Esophagus muscularis mucosa (tissue), 4 donors: ENCODE measurements around the gene BCL2L11. TPM values are rescaled to one million over a fixed set of nuclear protein-coding genes. Genes with fewer than 3 reads are reported as not detected.

Source experiments
- DNase-seq: peaks from one replicate; pipeline ENCODE4 v3.0.0-alpha.2; 2017; ENCODE audit errors: extremely low spot score
- H3K27ac ChIP-seq, 4 donors: fragments of 200-600 bp; sonication (generic); replicated peaks in 1 of 4; 1 replicate in 3 of 4; 2 replicates in 1 of 4; pipeline ENCODE4 v1.5.1; 2016 to 2019; ENCODE audit warnings: mild to moderate bottlenecking in 1 of 4
- H3K27me3 ChIP-seq, 4 donors: fragments of 200-600 bp; sonication (generic); one replicate each; pipeline versions ENCODE4 v1.5.1 to v1.6.0; 2016 to 2019
- H3K36me3 ChIP-seq, 4 donors: fragments of 200-600 bp; sonication (generic); one replicate each; pipeline ENCODE4 v1.5.1; 2016 to 2019
- H3K4me1 ChIP-seq, 4 donors: fragments of 200-600 bp; sonication (generic); one replicate each; pipeline ENCODE4 v1.5.1; 2016 to 2019
- H3K4me3 ChIP-seq, 4 donors: fragments of 200-600 bp; sonication (generic); 1 replicate in 2 of 4; 2 replicates in 2 of 4; pipeline ENCODE4 v1.5.1; 2016 to 2019; ENCODE audit warnings: mild to moderate bottlenecking in 4 of 4, moderate library complexity in 1 of 4
- H3K9me3 ChIP-seq, 4 donors: fragments of 200-600 bp; sonication (generic); 1 replicate in 3 of 4; 2 replicates in 1 of 4; pipeline ENCODE4 v1.5.1; 2016 to 2019
- EP300 ChIP-seq: sonication (generic); formaldehyde crosslinking; IDR thresholded peaks from one replicate; pipeline ENCODE4 v1.6.1; 2017; ENCODE audit warnings: antibody characterized with exemption
- POLR2A ChIP-seq: fragments of 450-650 bp; IDR thresholded peaks from one replicate; pipeline ENCODE4 v1.6.1; 2017; ENCODE audit warnings: antibody characterized with exemption, moderate library complexity, mild to moderate bottlenecking, low read depth
- POLR2AphosphoS5 ChIP-seq, 2 donors: sonication (generic); formaldehyde crosslinking; IDR thresholded peaks; one replicate each; pipeline ENCODE4 v1.6.1; 2017; ENCODE audit warnings: antibody characterized with exemption in 2 of 2
- WGBS: methylation state at CpG from one replicate; pipeline ENCODE4 v1.1.5; 2018; 5-methylcytosine and 5-hydroxymethylcytosine counted together
- intact Hi-C: fragments of 100-400 bp; cut with DNase I; formaldehyde crosslinking; loops from one replicate; pipeline ENCODE4 v1.15.1; 2023
- total RNA-seq, 4 donors: library from RNA; depleted of rRNA; stranded (reverse); fragments of >200 nt; gene quantifications; one replicate each; pipeline versions ENCODE4 v1.1.0 to v1.2.1, GENCODE V29; 2016
- TF ChIP-seq, protein P1 (sequence below), 3 experiments: fragments of 200-600 bp in 2 of 3; fragments of 450-650 bp in 1 of 3; sonication (generic) in 2 of 3; IDR thresholded peaks; one replicate each; pipeline ENCODE4 v1.5.1; 2017 to 2019; ENCODE audit warnings: antibody characterized with exemption in 3 of 3, mild to moderate bottlenecking in 2 of 3, moderate library complexity in 1 of 3

BCL2L11 gene
- total RNA-seq, 4 donors from 2014 or later, result 8.9 to 16.6 (median 13.0) TPM

DNA sequence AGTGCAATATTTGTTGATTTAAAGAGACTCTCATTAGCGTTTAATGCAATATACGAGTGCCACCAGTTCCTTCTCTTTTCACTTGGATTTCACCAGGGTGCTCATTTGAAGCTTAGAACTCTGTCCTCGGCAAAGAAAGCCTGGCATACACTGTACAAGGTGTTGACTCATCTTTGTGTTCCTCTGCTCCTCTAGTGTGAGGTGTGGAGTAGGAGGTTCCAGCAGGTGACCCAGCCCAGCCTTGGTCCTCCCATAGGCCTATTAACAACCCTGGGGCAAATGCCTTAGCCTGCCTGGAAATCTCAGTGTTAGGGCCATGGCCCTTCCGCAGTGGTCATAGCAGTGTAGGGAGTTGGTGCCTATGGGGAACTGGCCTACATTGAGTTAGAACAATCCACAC is 20.1 kb downstream of the BCL2L11 start:
- no peak for DNase-seq
- H3K27ac ChIP-seq, result no peak overlapping the region
- intact Hi-C loops, result no loop called here
- H3K27me3 ChIP-seq, result no peaks in the 10 kb centered on the region
- no peak overlapping the region for H3K4me3 ChIP-seq
- TF ChIP-seq, protein P1, sequence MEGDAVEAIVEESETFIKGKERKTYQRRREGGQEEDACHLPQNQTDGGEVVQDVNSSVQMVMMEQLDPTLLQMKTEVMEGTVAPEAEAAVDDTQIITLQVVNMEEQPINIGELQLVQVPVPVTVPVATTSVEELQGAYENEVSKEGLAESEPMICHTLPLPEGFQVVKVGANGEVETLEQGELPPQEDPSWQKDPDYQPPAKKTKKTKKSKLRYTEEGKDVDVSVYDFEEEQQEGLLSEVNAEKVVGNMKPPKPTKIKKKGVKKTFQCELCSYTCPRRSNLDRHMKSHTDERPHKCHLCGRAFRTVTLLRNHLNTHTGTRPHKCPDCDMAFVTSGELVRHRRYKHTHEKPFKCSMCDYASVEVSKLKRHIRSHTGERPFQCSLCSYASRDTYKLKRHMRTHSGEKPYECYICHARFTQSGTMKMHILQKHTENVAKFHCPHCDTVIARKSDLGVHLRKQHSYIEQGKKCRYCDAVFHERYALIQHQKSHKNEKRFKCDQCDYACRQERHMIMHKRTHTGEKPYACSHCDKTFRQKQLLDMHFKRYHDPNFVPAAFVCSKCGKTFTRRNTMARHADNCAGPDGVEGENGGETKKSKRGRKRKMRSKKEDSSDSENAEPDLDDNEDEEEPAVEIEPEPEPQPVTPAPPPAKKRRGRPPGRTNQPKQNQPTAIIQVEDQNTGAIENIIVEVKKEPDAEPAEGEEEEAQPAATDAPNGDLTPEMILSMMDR (IDR thresholded peaks at IDR 0.05), result no peak
- TF ChIP-seq POLR2A (no peak), EP300 (no peak), POLR2AphosphoS5 (IDR thresholded peaks at IDR 0.05) (no peak)
- no peaks in the 10 kb centered on the region for H3K9me3 ChIP-seq
- H3K36me3 ChIP-seq, result peaks cover 0 to 16% (median 2%) of the 10 kb centered on the region in 4 donors
- WGBS, result 98% methylated on average over 4 of the region's 4 CpGs
- H3K4me1 ChIP-seq, result peaks cover 4 to 7% (median 5%) of the 10 kb centered on the region in 4 donors

GRCh38 chr2:111142101-111142500 is 21.4 kb downstream of the BCL2L11 start:
- Histone ChIP-seq H3K27me3 (no peaks in the 10 kb centered on the region), H3K4me1 (peaks cover 3 to 7% (median 5%) of the 10 kb centered on the region in 4 donors), H3K4me3 (no peak overlapping the region), H3K27ac (no peak overlapping the region), H3K36me3 (peaks cover 0 to 13% (median 0%) of the 10 kb centered on the region in 4 donors), H3K9me3 (no peaks in the 10 kb centered on the region)
- 86% methylated on average over 1 of the region's 1 CpG for WGBS
- intact Hi-C loops, result no loop called here
- TF ChIP-seq, protein P1 (IDR thresholded peaks at IDR 0.05), result no peak
- TF ChIP-seq POLR2AphosphoS5 (IDR thresholded peaks at IDR 0.05) (no peak), EP300 (no peak), POLR2A (no peak)
- DNase-seq, result no peak

GRCh38 chr2:111143107-111143842 is 22.6 kb downstream of the BCL2L11 start:
- TF ChIP-seq EP300 (no peak), POLR2AphosphoS5 (IDR thresholded peaks at IDR 0.05) (no peak), POLR2A (no peak)
- TF ChIP-seq, protein P1 (IDR thresholded peaks at IDR 0.05), result no peak
- peaks cover 3 to 7% (median 5%) of the 10 kb centered on the region in 4 donors for H3K4me1 ChIP-seq
- WGBS, result 88% methylated on average over 10 of the region's 10 CpGs
- H3K9me3 ChIP-seq, result no peaks in the 10 kb centered on the region
- no peaks in the 10 kb centered on the region for H3K27me3 ChIP-seq
- no peak overlapping the region for H3K4me3 ChIP-seq
- intact Hi-C loops, result no loop called here
- H3K36me3 ChIP-seq, result peaks cover 0 to 13% (median 0%) of the 10 kb centered on the region in 4 donors
- no peak overlapping the region for H3K27ac ChIP-seq
- DNase-seq, result no peak

DNA sequence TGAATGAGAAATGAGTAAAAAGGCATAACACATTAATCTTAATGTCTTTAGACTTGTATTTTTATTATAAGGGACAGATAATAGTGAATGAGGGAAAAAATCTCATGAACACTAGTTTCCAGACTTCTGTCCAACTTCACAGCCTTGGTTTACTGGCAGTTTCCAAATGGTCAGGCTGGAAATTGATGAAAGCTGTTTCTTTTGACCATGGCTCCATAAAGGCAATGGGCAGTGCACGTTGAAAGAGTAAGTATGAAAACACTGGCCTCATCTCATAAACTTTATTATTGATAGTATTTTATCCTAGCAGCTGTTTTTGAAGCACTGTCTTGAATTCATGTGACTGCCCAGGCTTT is 23.1 kb downstream of the BCL2L11 start:
- TF ChIP-seq, protein P1 (IDR thresholded peaks at IDR 0.05), result no peak
- TF ChIP-seq EP300, result no peak
- no peak for TF ChIP-seq POLR2A
- no peak for TF ChIP-seq POLR2AphosphoS5 (IDR thresholded peaks at IDR 0.05)
- H3K4me3 ChIP-seq, result no peak overlapping the region
- no peak for DNase-seq
- H3K9me3 ChIP-seq, result no peaks in the 10 kb centered on the region
- H3K4me1 ChIP-seq, result peaks cover 3 to 7% (median 5%) of the 10 kb centered on the region in 4 donors
- intact Hi-C loops, result no loop called here
- peaks cover 0 to 13% (median 0%) of the 10 kb centered on the region in 4 donors for H3K36me3 ChIP-seq
- WGBS, result 52% methylated on average over 1 of the region's 1 CpG
- no peak overlapping the region for H3K27ac ChIP-seq
- H3K27me3 ChIP-seq, result no peaks in the 10 kb centered on the region
